Activated T-helper 2 cell treated with anti-CD3 and anti-CD28 coated beads, Interferon-gamma antibody, Interleukin-2, Interleukin-4, amounts not matched to agents 10 μg/mL and 5 μg/mL and 100 μg/mL, durations not matched to agents 14 hours and 24 hours and 36 hours (primary cell): ENCODE data around the gene NAALADL2. TPM values are rescaled to one million over a fixed set of nuclear protein-coding genes. Genes with fewer than 3 reads are reported as not detected.
"Not testable (repeated sequence)": the region's sequence is repeated elsewhere in the genome, so short reads cannot be mapped to it uniquely, and the experiment has no call there.

Experiments used
- DNase-seq: peaks from one replicate; pipeline ENCODE4 v3.0.0; 2021; ENCODE audit warnings: low spot score
- H3K27ac Mint-ChIP-seq: one replicate; pipeline ENCODE4 v1.8.0; 2021; ENCODE audit warnings: mixed read lengths
- H3K27me3 Mint-ChIP-seq: one replicate; pipeline ENCODE4 v1.8.0; 2021; ENCODE audit warnings: low read depth, mixed read lengths
- H3K36me3 Mint-ChIP-seq: one replicate; pipeline ENCODE4 v1.8.0; 2021; ENCODE audit warnings: low read depth, mixed read lengths
- H3K4me1 Mint-ChIP-seq: one replicate; pipeline ENCODE4 v1.8.0; 2021; ENCODE audit warnings: low read depth, mixed read lengths
- H3K4me3 Mint-ChIP-seq: one replicate; pipeline ENCODE4 v1.8.0; 2021; ENCODE audit warnings: low read depth, mild to moderate bottlenecking, moderate library complexity, mixed read lengths
- H3K9me3 Mint-ChIP-seq: one replicate; pipeline ENCODE4 v1.8.0; 2021; ENCODE audit warnings: mixed read lengths
- intact Hi-C: fragments of 100-400 bp; cut with micrococcal nuclease; formaldehyde crosslinking; loops from one replicate; pipeline ENCODE4 v1.15.1; 2023
- total RNA-seq: library from RNA; stranded (reverse); gene quantifications from 2 replicates; pipeline ENCODE4 v1.2.3, GENCODE V29; 2022

NAALADL2 gene
- total RNA-seq, 1 donor from 2014 or later: not detected

GRCh38 chr3:175598740-175599139, 739.6 kb downstream of the NAALADL2 start:
- Mint-ChIP-seq H3K27me3 (no peaks in the 10 kb centered on the region), H3K9me3 (peaks cover 9% of the 10 kb centered on the region), H3K27ac (no peak overlapping the region), H3K4me3 (no peak overlapping the region), H3K36me3 (no peaks in the 10 kb centered on the region), H3K4me1 (no peaks in the 10 kb centered on the region)
- DNase-seq: no peak
- intact Hi-C loops: no loop called here

GRCh38 chr3:175601521-175601920, 742.4 kb downstream of the NAALADL2 start:
- H3K9me3 Mint-ChIP-seq: peaks cover 4% of the 10 kb centered on the region
- intact Hi-C loops: no loop called here
- DNase-seq: no peak
- H3K27ac Mint-ChIP-seq: no peak overlapping the region
- H3K4me3 Mint-ChIP-seq: no peak overlapping the region
- no peaks in the 10 kb centered on the region for H3K27me3 Mint-ChIP-seq
- H3K36me3 Mint-ChIP-seq: no peaks in the 10 kb centered on the region
- H3K4me1 Mint-ChIP-seq: no peaks in the 10 kb centered on the region

DNA sequence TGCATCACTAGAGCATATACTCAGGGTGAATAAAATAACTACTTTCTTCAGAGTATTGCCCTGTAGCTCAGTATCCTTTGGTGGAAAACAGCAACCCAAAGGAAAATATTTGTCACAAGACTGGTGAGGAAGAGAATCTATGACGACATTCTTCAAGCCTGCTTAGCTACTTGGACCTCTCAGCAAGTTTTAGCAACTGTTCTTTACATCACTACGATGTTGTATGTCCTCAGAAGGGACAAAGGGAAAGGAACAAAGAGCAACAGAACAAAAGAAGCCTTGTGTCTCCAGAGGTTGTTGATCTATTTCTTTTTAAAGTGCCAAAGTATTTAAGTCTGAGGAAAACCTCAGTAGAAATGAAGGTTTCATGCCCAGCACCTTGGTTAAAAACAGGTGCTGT, 746.7 kb downstream of the NAALADL2 start:
- Mint-ChIP-seq H3K27ac (no peak overlapping the region), H3K4me3 (no peak overlapping the region), H3K4me1 (no peaks in the 10 kb centered on the region), H3K36me3 (no peaks in the 10 kb centered on the region), H3K27me3 (no peaks in the 10 kb centered on the region), H3K9me3 (peaks cover 8% of the 10 kb centered on the region)
- intact Hi-C loops: no loop called here
- DNase-seq: no peak

- Mint-ChIP-seq H3K4me3 (no peak overlapping the region), H3K4me1 (no peaks in the 10 kb centered on the region)
- intact Hi-C loops: no loop called here
These were observed 747.6 kb downstream of the NAALADL2 start for GRCh38 chr3:175606650-175607318.

DNA sequence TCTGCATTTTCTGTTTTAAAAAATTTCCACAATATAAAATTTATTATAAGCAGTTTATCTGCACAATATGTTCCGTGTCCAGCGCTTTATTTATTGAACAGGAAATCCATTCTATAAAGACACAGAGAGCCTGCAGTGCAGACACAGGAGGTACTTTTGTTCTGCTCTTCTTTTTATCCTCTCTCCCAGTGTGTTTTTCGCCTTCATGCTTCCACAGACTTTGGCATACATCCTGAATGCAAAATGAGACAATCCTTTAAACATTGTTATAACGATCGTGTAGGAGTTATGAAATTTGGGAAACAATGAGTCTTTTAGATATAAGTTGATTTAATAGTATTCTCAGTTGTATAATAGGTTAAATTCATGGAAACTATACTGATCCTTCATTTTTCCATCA, 749.2 kb downstream of the NAALADL2 start:
- H3K27me3 Mint-ChIP-seq: no peaks in the 10 kb centered on the region
- H3K4me3 Mint-ChIP-seq: no peak overlapping the region
- H3K9me3 Mint-ChIP-seq: peaks cover 8% of the 10 kb centered on the region

More at GRCh38 chr3:175606650-175607318, 747.6 kb downstream of the NAALADL2 start:
- Mint-ChIP-seq H3K27me3 (no peaks in the 10 kb centered on the region), H3K9me3 (peaks cover 8% of the 10 kb centered on the region), H3K27ac (no peak overlapping the region), H3K36me3 (no peaks in the 10 kb centered on the region)
- DNase-seq: no peak

GRCh38 chr3:175608911-175609310, 749.8 kb downstream of the NAALADL2 start:
- no peaks in the 10 kb centered on the region for H3K36me3 Mint-ChIP-seq
- no peaks in the 10 kb centered on the region for H3K4me1 Mint-ChIP-seq
- H3K27ac Mint-ChIP-seq: no peak overlapping the region
- H3K27me3 Mint-ChIP-seq: no peaks in the 10 kb centered on the region
- H3K4me3 Mint-ChIP-seq: no peak overlapping the region
- H3K9me3 Mint-ChIP-seq: peaks cover 8% of the 10 kb centered on the region
- intact Hi-C loops: no loop called here
- DNase-seq: no peak

More for the DNA sequence above, 749.2 kb downstream of the NAALADL2 start:
- Mint-ChIP-seq H3K36me3 (no peaks in the 10 kb centered on the region), H3K27ac (no peak overlapping the region), H3K4me1 (no peaks in the 10 kb centered on the region)
- no peak for DNase-seq
- intact Hi-C loops: no loop called here

GRCh38 chr3:175612487-175613196, 753.5 kb downstream of the NAALADL2 start:
- no peak overlapping the region for H3K4me3 Mint-ChIP-seq
- H3K27ac Mint-ChIP-seq: no peak overlapping the region
- no peaks in the 10 kb centered on the region for H3K27me3 Mint-ChIP-seq
- H3K36me3 Mint-ChIP-seq: no peaks in the 10 kb centered on the region
- H3K9me3 Mint-ChIP-seq: peaks cover 2% of the 10 kb centered on the region
- DNase-seq: no peak
- H3K4me1 Mint-ChIP-seq: no peaks in the 10 kb centered on the region
- intact Hi-C loops: no loop called here

DNA sequence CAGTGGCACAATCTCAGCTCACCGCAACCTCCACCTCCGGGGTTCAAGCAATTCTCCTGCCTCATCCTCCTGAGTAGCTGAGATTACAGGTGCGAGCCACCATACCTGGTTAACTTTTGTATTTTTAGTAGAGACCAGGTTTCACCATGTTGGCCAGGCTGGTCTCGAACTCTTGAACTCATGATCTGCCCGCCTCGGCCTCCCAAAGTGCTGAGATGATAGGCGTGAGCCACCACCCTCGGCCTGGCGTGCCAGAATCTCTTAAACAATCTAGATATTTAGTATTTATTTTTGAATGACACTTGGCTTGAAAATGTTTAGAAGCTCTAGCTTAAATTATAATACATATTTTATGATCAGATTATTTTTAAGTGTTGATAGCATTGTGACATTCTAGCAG, 755.0 kb downstream of the NAALADL2 start:
- intact Hi-C loops, H3K36me3 Mint-ChIP-seq, H3K27ac Mint-ChIP-seq, H3K9me3 Mint-ChIP-seq, H3K4me3 Mint-ChIP-seq, H3K4me1 Mint-ChIP-seq, H3K27me3 Mint-ChIP-seq, DNase-seq: not testable (repeated sequence)

DNA sequence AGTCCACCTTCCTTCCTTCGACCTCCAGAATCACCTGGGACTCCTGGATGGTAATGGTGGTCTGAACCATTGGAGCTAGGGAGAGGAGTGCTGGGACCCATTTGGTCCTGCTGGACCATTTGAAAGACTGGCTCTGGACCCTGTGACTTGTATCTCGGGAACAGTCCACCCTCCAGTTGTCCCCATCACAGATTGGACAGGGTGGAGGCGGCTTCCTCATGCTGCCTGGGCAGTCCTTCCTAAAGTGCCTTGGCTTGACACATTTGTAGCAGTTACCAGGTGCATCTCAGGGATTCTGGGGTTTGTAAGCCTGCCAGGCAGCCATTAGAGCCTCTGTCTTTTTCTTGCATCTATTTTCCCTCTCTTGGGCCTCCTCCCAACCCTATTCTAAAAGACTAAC, 758.1 kb downstream of the NAALADL2 start:
- Mint-ChIP-seq H3K27ac (no peak overlapping the region), H3K36me3 (no peaks in the 10 kb centered on the region), H3K9me3 (peaks cover 10% of the 10 kb centered on the region), H3K27me3 (no peaks in the 10 kb centered on the region), H3K4me3 (no peak overlapping the region), H3K4me1 (no peaks in the 10 kb centered on the region)
- intact Hi-C loops: no loop called here
- DNase-seq: no peak

DNA sequence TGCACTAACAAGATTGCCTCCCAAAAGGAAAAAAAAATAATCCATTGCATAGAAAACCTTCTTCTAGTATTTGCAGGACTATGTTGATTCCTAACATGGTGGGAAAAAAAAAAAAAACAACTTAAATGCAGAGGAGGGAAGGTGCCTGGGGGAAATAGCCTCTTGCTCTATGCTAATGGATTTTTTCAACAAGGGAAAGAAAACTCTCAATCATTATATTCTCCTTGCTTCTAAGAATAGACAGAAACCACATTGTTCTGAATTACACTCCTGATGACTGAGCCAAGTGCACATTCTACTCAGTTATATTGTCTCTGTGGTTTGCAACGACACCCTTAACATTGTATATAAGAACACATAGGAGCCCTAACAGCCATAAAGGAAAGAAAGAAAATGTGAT, 760.2 kb downstream of the NAALADL2 start:
- Mint-ChIP-seq H3K9me3 (peaks cover 18% of the 10 kb centered on the region), H3K27ac (no peak overlapping the region), H3K27me3 (no peaks in the 10 kb centered on the region), H3K36me3 (no peaks in the 10 kb centered on the region), H3K4me1 (no peaks in the 10 kb centered on the region), H3K4me3 (no peak overlapping the region)
- no peak for DNase-seq
- intact Hi-C loops: no loop called here

DNA sequence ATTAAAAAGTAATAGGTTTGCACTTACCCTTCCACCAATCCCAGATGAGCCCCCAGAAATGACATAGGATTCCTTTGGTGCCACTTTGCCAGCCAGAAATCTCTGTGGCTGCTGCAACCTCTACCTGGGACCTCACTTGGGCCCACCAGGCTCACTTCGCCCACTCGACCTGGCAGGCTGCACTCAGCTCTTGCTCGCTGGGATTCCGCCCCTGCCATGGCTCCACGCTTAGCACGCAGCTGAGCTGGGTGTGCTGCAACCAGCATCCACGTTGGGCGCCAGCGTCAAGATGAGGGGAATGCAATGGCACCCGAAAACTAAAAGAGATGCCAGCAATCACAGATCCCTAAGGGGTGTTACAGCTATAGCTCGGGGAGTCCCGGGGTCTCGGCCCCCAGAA, 761.0 kb downstream of the NAALADL2 start:
- no peak overlapping the region for H3K27ac Mint-ChIP-seq
- no peaks in the 10 kb centered on the region for H3K27me3 Mint-ChIP-seq
- DNase-seq: no peak
- peaks cover 18% of the 10 kb centered on the region for H3K9me3 Mint-ChIP-seq
- intact Hi-C loops: no loop called here
- no peaks in the 10 kb centered on the region for H3K36me3 Mint-ChIP-seq
- H3K4me1 Mint-ChIP-seq: no peaks in the 10 kb centered on the region
- H3K4me3 Mint-ChIP-seq: no peak overlapping the region

DNA sequence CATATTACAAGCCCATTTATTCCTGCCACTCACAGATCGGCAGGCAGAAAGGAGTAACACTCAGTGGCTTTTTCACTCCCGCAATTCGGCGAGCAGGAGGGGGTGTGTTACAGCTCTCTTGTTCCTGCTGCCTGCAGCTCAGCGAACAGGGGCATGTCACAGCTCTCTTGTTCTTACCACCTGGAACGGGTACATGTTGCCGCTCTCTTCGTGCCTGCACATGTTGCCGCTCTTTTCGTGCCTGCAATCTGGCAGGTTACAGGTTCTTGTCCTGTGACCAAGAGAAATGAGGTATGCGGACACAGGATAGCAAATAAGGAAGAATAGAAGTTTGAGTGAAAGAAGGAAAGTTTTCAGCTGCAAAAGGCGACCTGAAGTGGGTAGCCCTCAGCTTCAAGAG, 761.4 kb downstream of the NAALADL2 start:
- Mint-ChIP-seq H3K9me3 (peaks cover 18% of the 10 kb centered on the region), H3K27ac (no peak overlapping the region), H3K36me3 (no peaks in the 10 kb centered on the region), H3K4me1 (no peaks in the 10 kb centered on the region), H3K4me3 (no peak overlapping the region), H3K27me3 (no peaks in the 10 kb centered on the region)
- intact Hi-C loops: no loop called here
- DNase-seq: no peak

GRCh38 chr3:175640958-175641357, 781.8 kb downstream of the NAALADL2 start:
- Mint-ChIP-seq H3K27me3 (no peaks in the 10 kb centered on the region), H3K36me3 (no peaks in the 10 kb centered on the region), H3K9me3 (peaks cover 12% of the 10 kb centered on the region), H3K27ac (no peak overlapping the region), H3K4me3 (no peak overlapping the region), H3K4me1 (no peaks in the 10 kb centered on the region)
- DNase-seq: no peak
- intact Hi-C loops: no loop called here
